OCI-LY1 (cell line): ENCODE measurements around the gene IL20.

ENCODE experiments used
- H2AFZ ChIP-seq: fragments of 200-600 bp; sonication (generic), shearing (Covaris generic); 2 replicates; pipeline ENCODE4 v1.6.0; 2014; ENCODE audit warnings: antibody characterized with exemption, mild to moderate bottlenecking, low read length
- H3F3A ChIP-seq: fragments of 200-600 bp; sonication (generic), shearing (Covaris generic); 2 replicates; pipeline ENCODE4 v1.6.0; 2014; ENCODE audit warnings: mild to moderate bottlenecking, antibody characterized with exemption, low read length, moderate library complexity; ENCODE audit not compliant: insufficient read depth
- H3K27ac ChIP-seq: fragments of 200-600 bp; sonication (generic); 2 replicates; pipeline ENCODE4 v1.5.1; 2014; ENCODE audit warnings: low read length, mixed run types, mild to moderate bottlenecking, low read depth; ENCODE audit not compliant: poor library complexity, severe bottlenecking
- H3K27me3 ChIP-seq: fragments of 200-600 bp; sonication (generic); 2 replicates; pipeline ENCODE4 v1.6.0; 2014; ENCODE audit warnings: antibody characterized with exemption, mild to moderate bottlenecking, low read length, moderate library complexity; ENCODE audit not compliant: insufficient read depth
- H3K36me3 ChIP-seq: fragments of 200-600 bp; sonication (generic); 2 replicates; pipeline ENCODE4 v1.6.1; 2014; ENCODE audit warnings: mild to moderate bottlenecking, antibody characterized with exemption, low read length, moderate library complexity, mixed read lengths; ENCODE audit not compliant: insufficient read depth
- H3K4me1 ChIP-seq: fragments of 200-600 bp; sonication (generic); 2 replicates; pipeline ENCODE4 v1.5.1; 2014; ENCODE audit warnings: mild to moderate bottlenecking, low read length, moderate library complexity; ENCODE audit not compliant: insufficient read depth, severe bottlenecking
- H3K4me2 ChIP-seq: fragments of 200-600 bp; sonication (generic), shearing (Covaris generic); 2 replicates; pipeline ENCODE4 v1.6.1; 2014; ENCODE audit warnings: low read length
- H3K4me3 ChIP-seq: fragments of 200-600 bp; sonication (generic); 2 replicates; pipeline ENCODE4 v1.5.1; 2014; ENCODE audit warnings: low read length, low read depth, mild to moderate bottlenecking, mixed read lengths; ENCODE audit not compliant: poor library complexity, severe bottlenecking
- H3K79me2 ChIP-seq: fragments of 200-600 bp; shearing (Covaris generic); 2 replicates; pipeline ENCODE4 v1.6.1; 2016; ENCODE audit warnings: mixed run types, low read length, mixed read lengths; ENCODE audit not compliant: insufficient read depth
- H3K9ac ChIP-seq: fragments of 200-600 bp; sonication (generic), shearing (Covaris generic); 2 replicates; pipeline ENCODE4 v1.6.1; 2014; ENCODE audit warnings: mild to moderate bottlenecking, low read length, mixed read lengths
- H3K9me2 ChIP-seq: fragments of 200-600 bp; sonication (generic), shearing (Covaris generic); 2 replicates; pipeline ENCODE4 v1.6.1; 2014; ENCODE audit warnings: low read depth, mild to moderate bottlenecking, low read length, mixed read lengths
- H3K9me3 ChIP-seq: fragments of 200-600 bp; shearing (Covaris generic); 2 replicates; pipeline ENCODE4 v1.6.1; 2014; ENCODE audit warnings: low read length, mixed read lengths
- H4K20me1 ChIP-seq: fragments of 200-600 bp; sonication (generic), shearing (Covaris generic); 2 replicates; pipeline ENCODE4 v1.6.0; 2016; ENCODE audit warnings: mild to moderate bottlenecking, low read length; ENCODE audit not compliant: insufficient read depth
- EZH2 ChIP-seq: fragments of 200-600 bp; sonication (generic), shearing (Covaris generic); IDR thresholded peaks from 2 replicates; pipeline ENCODE4 v1.8.0; 2017; ENCODE audit warnings: borderline replicate concordance, mixed run types, mild to moderate bottlenecking, antibody characterized with exemption, low read length, moderate library complexity, mixed read lengths
- TF ChIP-seq, protein P1 (sequence below): fragments of 200-600 bp; sonication (generic), shearing (Covaris generic); IDR thresholded peaks from 2 replicates; pipeline ENCODE4 v1.5.1; 2017; ENCODE audit warnings: mild to moderate bottlenecking, antibody characterized with exemption, low read length, moderate library complexity, mixed read lengths

Gene IL20

DNA sequence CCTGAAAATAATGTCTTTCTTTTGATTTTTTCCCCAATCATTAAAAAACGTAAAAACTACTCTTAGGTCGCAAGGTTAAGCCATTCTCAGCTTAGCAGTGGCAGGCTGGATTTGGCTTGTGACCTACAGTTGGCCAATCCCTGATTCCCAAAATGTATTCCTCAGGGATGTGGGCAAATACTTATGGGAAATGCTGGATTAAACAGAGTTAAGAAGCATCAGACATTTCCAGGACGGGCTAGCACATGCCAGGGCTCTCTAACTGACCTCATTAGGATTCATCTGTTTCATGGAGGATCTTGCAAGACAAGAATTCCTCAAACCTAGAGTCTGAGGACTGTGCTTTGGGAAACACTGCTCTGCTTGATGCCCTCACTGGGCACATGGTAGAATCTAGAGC lies 30.8 kb downstream of the IL20 start:
- Histone ChIP-seq H3K27ac (no peak overlapping the region), H3K9ac (no peak overlapping the region), H3K4me3 (no peak overlapping the region), H3K27me3 (peaks cover 4% of the 10 kb centered on the region; the same call in 1 of the 2 replicates), H3F3A (no peaks in the 10 kb centered on the region), H3K9me2 (no peaks in the 10 kb centered on the region), H3K79me2 (no peaks in the 10 kb centered on the region), H3K4me1 (no peaks in the 10 kb centered on the region), H2AFZ (no peak overlapping the region), H3K36me3 (no peaks in the 10 kb centered on the region), H3K4me2 (no peak overlapping the region), H4K20me1 (no peaks in the 10 kb centered on the region), H3K9me3 (no peaks in the 10 kb centered on the region)
- TF ChIP-seq, protein P1, sequence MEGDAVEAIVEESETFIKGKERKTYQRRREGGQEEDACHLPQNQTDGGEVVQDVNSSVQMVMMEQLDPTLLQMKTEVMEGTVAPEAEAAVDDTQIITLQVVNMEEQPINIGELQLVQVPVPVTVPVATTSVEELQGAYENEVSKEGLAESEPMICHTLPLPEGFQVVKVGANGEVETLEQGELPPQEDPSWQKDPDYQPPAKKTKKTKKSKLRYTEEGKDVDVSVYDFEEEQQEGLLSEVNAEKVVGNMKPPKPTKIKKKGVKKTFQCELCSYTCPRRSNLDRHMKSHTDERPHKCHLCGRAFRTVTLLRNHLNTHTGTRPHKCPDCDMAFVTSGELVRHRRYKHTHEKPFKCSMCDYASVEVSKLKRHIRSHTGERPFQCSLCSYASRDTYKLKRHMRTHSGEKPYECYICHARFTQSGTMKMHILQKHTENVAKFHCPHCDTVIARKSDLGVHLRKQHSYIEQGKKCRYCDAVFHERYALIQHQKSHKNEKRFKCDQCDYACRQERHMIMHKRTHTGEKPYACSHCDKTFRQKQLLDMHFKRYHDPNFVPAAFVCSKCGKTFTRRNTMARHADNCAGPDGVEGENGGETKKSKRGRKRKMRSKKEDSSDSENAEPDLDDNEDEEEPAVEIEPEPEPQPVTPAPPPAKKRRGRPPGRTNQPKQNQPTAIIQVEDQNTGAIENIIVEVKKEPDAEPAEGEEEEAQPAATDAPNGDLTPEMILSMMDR: no peak
- no peak for TF ChIP-seq EZH2

DNA sequence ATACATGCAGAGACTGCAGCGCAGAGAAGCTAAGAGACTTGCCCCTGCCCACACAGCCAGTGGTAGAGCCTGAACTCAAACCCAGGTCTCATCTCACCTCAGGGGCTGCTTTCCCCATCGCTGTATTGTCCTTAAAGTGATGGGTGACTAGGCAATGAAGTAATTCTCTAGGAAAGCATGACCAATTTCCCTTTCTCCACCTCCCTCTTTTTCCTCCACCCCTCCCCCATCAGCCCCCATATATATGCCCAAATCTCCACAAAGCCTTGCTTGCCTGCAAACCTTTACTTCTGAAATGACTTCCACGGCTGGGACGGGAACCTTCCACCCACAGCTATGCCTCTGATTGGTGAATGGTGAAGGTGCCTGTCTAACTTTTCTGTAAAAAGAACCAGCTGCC lies 31.8 kb downstream of the IL20 start, which contains the start of gene IL24:
Gene IL24 (plus strand): TSS at position 269 of the 400 bp plus-strand sequence. CDS start 390 bp downstream, outside the sequence.
- Histone ChIP-seq H3K36me3 (no peaks in the 10 kb centered on the region), H3K79me2 (no peaks in the 10 kb centered on the region), H3K4me1 (no peaks in the 10 kb centered on the region), H3K27ac (no peak within 1 kb of the TSS), H3K4me2 (no peak within 1 kb of the TSS), H2AFZ (no peak within 1 kb of the TSS), H3K27me3 (peaks cover 4% of the 10 kb centered on the region; the same call in 1 of the 2 replicates), H3K9ac (no peak within 1 kb of the TSS), H4K20me1 (no peaks in the 10 kb centered on the region), H3K9me3 (no peaks in the 10 kb centered on the region), H3K9me2 (no peaks in the 10 kb centered on the region), H3F3A (no peaks in the 10 kb centered on the region), H3K4me3 (no peak within 1 kb of the TSS)
- TF ChIP-seq EZH2: no peak
- TF ChIP-seq, protein P1: no peak

DNA sequence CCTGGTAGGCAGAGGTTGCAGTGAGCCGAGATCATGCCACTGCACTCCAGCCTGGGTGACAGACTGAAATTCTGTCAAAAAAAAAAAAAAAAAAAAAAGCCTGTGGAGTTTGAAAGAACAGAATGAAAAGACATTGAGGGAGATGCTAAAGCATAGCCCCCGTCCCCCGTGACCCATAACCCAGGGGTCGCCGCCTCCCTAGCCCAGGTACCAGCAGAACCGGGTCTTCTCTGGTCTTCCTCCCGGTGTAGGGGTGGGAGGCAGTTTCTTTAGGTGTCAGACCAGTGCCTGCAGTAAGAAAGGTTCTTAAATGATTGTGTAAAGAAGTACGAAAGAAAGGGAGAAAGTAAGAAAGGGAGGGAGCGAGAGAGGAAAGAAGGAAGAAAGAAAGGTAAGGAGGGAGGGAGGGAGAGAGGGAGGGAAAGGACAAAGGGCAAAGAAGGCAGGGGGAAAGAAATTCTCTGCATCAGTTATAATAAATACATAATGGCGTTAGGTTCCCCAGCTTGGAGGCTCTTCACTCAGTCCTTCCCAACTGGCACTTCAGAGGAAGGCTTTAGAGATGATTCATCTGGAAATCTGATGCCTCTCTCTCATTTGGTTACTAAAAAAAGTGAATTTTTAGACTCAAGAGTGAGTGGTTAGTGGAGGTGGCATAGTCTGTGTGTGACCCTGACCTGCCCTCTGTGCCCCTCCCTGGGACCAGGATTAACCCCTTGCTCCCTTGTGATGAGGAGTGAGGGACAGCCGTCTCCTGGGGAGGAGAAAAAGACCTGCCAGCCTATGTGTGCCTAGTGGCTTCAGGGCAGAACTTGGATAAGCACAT lies 32.9 kb downstream of the IL20 start:
- no peaks in the 10 kb centered on the region for H3K79me2 ChIP-seq
- TF ChIP-seq, protein P1: no peak
- TF ChIP-seq EZH2: no peak
- H2AFZ ChIP-seq: no peak overlapping the region
- no peaks in the 10 kb centered on the region for H3K4me1 ChIP-seq
- H3K9me2 ChIP-seq: no peaks in the 10 kb centered on the region
- peaks cover 2% of the 10 kb centered on the region; the same call in 1 of the 2 replicates for H3K27me3 ChIP-seq
- H3K9ac ChIP-seq: no peak overlapping the region
- no peak overlapping the region for H3K4me2 ChIP-seq
- H3K9me3 ChIP-seq: no peaks in the 10 kb centered on the region
- H4K20me1 ChIP-seq: no peaks in the 10 kb centered on the region
- H3K4me3 ChIP-seq: no peak overlapping the region
- H3K36me3 ChIP-seq: no peaks in the 10 kb centered on the region
- H3F3A ChIP-seq: no peaks in the 10 kb centered on the region
- H3K27ac ChIP-seq: no peak overlapping the region
